ENCODE measurements around the gene EML4. TPM values are rescaled to one million over a fixed set of nuclear protein-coding genes. Genes with fewer than 3 reads are reported as not detected.
A peak's percentile ranks its signal among the peaks of the same experiment; 100 is the strongest.

EML4 gene
- total RNA-seq, 1 donor from 2014 or later, result 33.7 TPM

DNA sequence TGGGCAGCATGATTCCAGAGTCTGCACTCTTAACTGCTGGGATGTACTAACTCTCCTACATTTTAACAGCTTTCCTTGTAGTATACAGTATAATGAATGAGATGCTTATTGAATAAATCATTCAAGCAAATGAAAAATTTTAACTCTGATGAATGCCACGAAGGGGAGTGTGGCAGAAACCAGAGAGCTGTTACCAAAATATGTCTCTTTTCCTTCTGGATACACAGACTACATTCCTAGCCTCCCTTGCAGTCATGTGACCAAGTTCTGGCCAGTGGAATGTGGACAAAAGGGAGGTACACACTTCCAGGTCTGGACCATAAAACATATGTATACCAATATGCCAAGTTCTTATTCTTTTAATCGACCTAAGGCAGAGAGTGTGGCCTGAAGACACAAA lies 1.7 kb upstream of the EML4 start:
- no peak for DNase-seq (ENCODE audit: low read depth)
- TF ChIP-seq, protein P1, sequence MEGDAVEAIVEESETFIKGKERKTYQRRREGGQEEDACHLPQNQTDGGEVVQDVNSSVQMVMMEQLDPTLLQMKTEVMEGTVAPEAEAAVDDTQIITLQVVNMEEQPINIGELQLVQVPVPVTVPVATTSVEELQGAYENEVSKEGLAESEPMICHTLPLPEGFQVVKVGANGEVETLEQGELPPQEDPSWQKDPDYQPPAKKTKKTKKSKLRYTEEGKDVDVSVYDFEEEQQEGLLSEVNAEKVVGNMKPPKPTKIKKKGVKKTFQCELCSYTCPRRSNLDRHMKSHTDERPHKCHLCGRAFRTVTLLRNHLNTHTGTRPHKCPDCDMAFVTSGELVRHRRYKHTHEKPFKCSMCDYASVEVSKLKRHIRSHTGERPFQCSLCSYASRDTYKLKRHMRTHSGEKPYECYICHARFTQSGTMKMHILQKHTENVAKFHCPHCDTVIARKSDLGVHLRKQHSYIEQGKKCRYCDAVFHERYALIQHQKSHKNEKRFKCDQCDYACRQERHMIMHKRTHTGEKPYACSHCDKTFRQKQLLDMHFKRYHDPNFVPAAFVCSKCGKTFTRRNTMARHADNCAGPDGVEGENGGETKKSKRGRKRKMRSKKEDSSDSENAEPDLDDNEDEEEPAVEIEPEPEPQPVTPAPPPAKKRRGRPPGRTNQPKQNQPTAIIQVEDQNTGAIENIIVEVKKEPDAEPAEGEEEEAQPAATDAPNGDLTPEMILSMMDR (conservative IDR thresholded peaks at IDR 0.05; ENCODE audit: low read depth, low read length), result no peak
- no peak overlapping the region for H3K4me3 ChIP-seq (ENCODE audit: low read depth, low read length)

DNA sequence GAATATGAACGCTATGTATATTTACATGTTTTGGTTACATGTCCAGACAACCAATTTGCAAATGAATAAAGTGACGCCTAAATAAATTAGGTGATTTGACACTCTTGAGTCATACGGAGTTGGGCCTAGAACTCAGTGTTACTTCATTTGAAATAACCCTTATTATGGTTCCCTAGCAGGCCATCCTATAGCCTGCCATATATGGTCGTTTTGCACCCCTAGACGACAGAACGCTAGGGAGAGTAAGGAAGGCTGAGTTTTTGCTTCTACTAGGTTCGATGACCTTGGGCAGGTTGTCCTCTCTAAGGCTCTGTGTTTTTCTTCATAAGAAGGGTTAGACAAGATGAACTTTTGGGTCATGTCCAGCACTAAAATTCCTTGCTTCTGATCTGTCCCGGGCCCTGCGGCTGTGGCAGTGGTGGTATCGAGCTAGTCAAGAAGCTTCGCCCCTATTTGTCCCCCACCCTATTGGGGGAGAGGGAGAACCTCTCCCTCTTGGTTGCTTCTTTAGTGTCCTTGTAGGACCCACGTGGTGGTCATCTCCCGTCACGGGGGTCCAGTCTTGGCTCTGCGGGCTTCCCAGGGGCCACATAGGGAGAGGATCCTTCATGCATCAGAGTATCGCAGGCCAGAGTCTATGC lies 574 bp upstream of the EML4 start:
- TF ChIP-seq, protein P1 (conservative IDR thresholded peaks at IDR 0.05; ENCODE audit: low read depth, low read length), result no peak
- DNase-seq (ENCODE audit: low read depth), result no peak
- H3K4me3 ChIP-seq (ENCODE audit: low read depth, low read length), result peak overlapping the region; percentile 31

DNA sequence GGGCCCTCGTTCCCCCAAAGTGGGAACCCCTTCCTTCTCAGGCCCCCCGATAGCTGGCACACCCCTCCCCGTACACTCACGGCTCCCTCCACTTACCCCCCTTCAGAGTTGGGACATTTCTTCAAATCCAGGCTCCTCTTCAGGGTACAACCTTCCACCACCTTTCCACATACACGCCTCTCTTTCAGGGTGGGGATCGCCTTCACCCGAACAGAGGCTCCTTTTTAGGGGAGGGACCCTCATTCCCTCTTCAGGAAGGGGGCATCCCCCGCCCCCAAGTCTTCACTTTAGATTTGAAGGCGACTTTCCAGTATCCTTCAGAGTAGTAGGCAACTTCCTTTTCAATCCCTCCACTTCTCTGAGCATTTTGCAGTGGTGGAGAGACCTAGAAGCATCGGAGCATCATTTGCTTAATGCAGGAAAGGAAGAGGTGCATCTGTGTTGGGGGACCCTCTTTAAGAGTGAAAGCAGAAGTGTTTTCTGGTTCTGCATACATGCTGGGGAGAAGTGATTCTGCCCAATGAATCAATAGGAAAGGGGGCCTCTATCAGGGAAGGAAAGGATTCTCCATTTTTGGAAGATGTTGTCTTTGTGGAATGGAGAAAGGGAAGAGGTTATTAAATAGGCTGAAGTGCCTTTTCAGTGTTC lies 845 bp downstream of the EML4 start:
- peak overlapping the region; percentile 73 for H3K4me3 ChIP-seq (ENCODE audit: low read depth, low read length)
- DNase-seq (ENCODE audit: low read depth), result no peak

DNA sequence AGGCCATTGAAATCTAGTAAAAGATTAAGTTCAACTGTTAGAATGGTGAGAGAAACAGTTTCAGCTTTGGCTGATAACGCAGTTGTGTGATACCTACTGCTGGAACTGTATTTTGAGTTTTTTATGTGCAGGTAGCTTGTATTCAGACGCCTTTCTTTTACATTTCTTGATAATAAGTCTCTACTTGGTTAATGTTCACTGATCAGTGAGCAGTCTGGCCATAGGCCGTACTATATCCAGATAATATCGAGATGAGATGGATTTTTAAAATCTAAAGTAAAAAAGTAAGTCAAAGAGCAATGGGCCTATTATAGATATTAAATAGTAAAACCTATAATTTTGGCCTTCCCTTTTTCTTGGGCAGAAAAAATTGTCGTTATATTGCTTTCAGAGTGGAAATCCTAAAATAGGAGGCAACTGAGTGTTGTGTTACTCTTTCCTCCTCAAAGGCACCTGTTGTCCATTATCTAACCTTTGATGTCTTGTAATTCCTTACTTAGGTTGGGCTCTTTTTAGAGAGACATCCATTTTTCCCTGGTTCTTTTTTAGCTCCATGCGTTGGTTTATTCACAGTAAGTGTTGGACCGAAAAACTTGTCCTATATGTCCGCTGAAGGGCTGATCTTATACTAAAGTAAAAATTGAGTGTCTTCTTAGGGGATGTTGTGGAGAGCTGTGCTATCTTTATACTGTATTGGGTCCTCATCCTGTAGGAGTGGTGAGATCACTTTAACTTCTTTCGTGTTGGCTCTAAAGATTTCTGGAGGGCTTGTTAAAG lies 1.7 kb downstream of the EML4 start:
- peak overlapping the region; percentile 73 for H3K4me3 ChIP-seq (ENCODE audit: low read depth, low read length)
- TF ChIP-seq, protein P1 (conservative IDR thresholded peaks at IDR 0.05; ENCODE audit: low read depth, low read length), result no peak
- no peak for DNase-seq (ENCODE audit: low read depth)

More for the DNA sequence above, 845 bp downstream of the EML4 start:
- TF ChIP-seq, protein P1 (conservative IDR thresholded peaks at IDR 0.05; ENCODE audit: low read depth, low read length), result no peak

DNA sequence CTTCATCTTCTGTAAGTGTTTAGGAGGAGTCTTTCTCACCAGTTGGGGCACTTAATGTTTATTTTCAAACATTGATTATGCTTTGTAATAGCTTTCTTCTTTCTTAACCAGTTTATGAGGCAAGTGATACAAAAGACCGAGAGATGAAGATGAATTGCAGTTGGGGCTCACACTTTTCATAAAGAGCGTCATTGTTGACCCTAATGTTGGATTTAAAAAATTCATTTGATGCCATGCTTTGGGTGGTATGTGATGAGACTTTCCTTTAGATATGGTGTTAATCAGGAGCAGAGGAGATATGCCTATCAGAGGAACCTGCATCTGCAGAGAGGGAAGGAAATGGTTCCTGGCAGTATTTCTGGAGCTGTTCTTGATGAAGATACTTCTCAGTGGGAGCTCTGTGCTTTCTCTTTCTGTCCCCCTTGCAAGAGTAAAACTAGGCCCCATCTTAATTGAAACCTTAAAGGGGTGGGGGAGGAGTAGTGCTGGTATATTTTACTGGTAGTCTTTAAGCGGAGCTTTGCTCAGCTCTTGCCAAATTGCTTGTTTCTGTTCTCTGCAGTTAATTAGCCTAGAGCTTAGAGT lies 2.3 kb downstream of the EML4 start:
- H3K4me3 ChIP-seq (ENCODE audit: low read depth, low read length), result peak overlapping the region; percentile 73
- TF ChIP-seq, protein P1 (conservative IDR thresholded peaks at IDR 0.05; ENCODE audit: low read depth, low read length), result no peak

DNA sequence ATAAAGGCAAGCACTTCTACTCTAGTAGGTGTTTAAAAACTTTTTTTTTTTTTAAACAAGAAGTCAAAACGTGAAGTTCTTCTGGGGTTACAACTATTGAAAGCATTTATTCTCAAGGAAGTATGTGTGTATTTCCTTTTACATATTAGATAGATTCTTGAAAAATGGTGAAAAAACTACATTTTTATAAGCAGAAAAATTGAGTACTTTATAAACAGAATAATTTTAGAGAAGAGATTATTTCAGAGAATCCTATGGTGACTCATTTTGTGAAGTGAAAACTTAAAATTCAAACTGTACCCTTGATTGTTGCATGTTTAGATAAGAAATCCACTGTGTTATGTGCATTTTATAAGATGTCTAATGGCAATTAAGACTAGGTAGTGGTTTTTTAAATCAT lies 2.9 kb downstream of the EML4 start:
- no peak for DNase-seq (ENCODE audit: low read depth)
- TF ChIP-seq, protein P1 (conservative IDR thresholded peaks at IDR 0.05; ENCODE audit: low read depth, low read length), result no peak
- H3K4me3 ChIP-seq (ENCODE audit: low read depth, low read length), result peak overlapping the region; percentile 73

More for the DNA sequence above, 2.3 kb downstream of the EML4 start:
- no peak for DNase-seq (ENCODE audit: low read depth)
